ENCODE measurements around the gene LRRTM2.
"Not testable (repeated sequence)": the region's sequence is repeated elsewhere in the genome, so short reads cannot be mapped to it uniquely, and the experiment has no call there.

Gene LRRTM2

GRCh38 chr5:138834853-138835252 lies 40.3 kb downstream of the LRRTM2 start:
- not testable (repeated sequence) for DNase-seq

- DNase-seq = no peak
These were observed 41.2 kb downstream of the LRRTM2 start for GRCh38 chr5:138833726-138834480.

GRCh38 chr5:138833080-138833479 lies 42.1 kb downstream of the LRRTM2 start:
- no peak for DNase-seq

GRCh38 chr5:138832218-138832617 lies 42.9 kb downstream of the LRRTM2 start:
- no peak for DNase-seq

GRCh38 chr5:138831703-138832102 lies 43.4 kb downstream of the LRRTM2 start:
- DNase-seq = no peak

- no peak for DNase-seq
These were observed 45.8 kb downstream of the LRRTM2 start for GRCh38 chr5:138829341-138829740.

- DNase-seq = no peak
These were observed 46.6 kb downstream of the LRRTM2 start for GRCh38 chr5:138828556-138828955.

GRCh38 chr5:138824924-138825863 lies 49.9 kb downstream of the LRRTM2 start:
- DNase-seq = no peak

- no peak for DNase-seq
These were observed 50.6 kb downstream of the LRRTM2 start for GRCh38 chr5:138824516-138824915.

GRCh38 chr5:138820695-138821094 lies 54.4 kb downstream of the LRRTM2 start:
- no peak for DNase-seq

- no peak for DNase-seq
These were observed 56.1 kb downstream of the LRRTM2 start for GRCh38 chr5:138819081-138819480.

All from bone marrow (tissue), 2 donors.